ENCODE measurements around the gene CALML6. TPM values are rescaled to one million over a fixed set of nuclear protein-coding genes. Genes with fewer than 3 reads are reported as not detected.

CALML6 gene
- polyA plus RNA-seq, 3 donors, result 0.24 TPM; not detected in 2

DNA sequence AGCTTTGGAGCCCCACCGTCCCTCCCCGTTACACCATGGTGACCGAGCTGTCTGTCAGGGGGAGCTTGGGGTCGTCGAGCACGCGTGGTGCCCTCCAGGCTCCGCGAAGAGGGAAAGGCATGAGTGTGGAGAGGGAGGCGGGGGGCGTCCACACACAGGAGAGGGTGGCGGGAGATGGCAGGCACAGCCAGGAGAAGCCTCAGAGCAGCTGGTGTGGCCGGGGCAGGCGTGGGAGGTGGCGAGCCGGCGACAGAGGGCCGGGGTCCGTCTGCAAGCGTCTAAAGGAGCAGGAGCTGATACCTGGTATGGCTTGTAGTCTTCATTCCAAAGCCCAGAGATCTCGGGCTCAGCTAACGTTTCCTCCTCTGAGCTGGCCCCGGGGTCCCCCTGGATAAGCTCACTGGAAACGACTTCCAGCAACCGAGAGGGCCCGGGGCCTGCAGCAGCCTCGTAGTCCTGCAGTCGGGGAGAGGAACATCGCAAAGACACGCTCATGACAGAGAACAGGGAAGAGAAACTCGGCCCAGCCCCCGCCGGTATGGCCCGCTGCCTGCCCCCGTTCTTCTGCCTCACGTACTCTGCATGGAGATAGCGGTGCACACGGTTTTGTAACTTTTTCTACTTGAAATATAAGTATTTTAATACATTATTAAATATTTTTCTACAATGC is 51.1 kb downstream of the CALML6 start:
- H3K36me3 ChIP-seq (replicated peaks in 1 of 2; ENCODE audit: control insufficient read depth in 1 of 2, insufficient read depth in 2 of 2, low read length in 2 of 2), result no peaks in the 10 kb centered on the region
- WGBS (ENCODE audit: insufficient coverage), result 58% methylated on average over 31 of the region's 38 CpGs
- DNase-seq, result no peak
- H3K9me3 ChIP-seq (replicated peaks in 1 of 2; ENCODE audit: control insufficient read depth in 1 of 2, insufficient read depth in 1 of 2, low read length in 2 of 2), result peaks cover 0 to 4% of the 10 kb centered on the region in 2 donors
- no peak overlapping the region for H3K4me3 Mint-ChIP-seq
- H3K4me1 ChIP-seq (ENCODE audit: control insufficient read depth in 1 of 2, insufficient read depth in 2 of 2, low read length in 2 of 2), result peaks cover 0 to 2% of the 10 kb centered on the region in 2 donors
- H3K9ac ChIP-seq (ENCODE audit: insufficient read depth, low read length, poor library complexity, severe bottlenecking), result no peak overlapping the region
- H3K79me2 ChIP-seq (ENCODE audit: insufficient read depth, low read length), result no peaks in the 10 kb centered on the region
- H3K27ac Mint-ChIP-seq, result peak overlapping the region in 1 of 7 donors; percentile 46
- peaks cover 10 to 22% (median 21%) of the 10 kb centered on the region in 3 donors for H3K27me3 Mint-ChIP-seq (ENCODE audit: low read depth in 3 of 3)
- no peaks in the 10 kb centered on the region for H3K4me1 Mint-ChIP-seq
- TF ChIP-seq, protein P1, sequence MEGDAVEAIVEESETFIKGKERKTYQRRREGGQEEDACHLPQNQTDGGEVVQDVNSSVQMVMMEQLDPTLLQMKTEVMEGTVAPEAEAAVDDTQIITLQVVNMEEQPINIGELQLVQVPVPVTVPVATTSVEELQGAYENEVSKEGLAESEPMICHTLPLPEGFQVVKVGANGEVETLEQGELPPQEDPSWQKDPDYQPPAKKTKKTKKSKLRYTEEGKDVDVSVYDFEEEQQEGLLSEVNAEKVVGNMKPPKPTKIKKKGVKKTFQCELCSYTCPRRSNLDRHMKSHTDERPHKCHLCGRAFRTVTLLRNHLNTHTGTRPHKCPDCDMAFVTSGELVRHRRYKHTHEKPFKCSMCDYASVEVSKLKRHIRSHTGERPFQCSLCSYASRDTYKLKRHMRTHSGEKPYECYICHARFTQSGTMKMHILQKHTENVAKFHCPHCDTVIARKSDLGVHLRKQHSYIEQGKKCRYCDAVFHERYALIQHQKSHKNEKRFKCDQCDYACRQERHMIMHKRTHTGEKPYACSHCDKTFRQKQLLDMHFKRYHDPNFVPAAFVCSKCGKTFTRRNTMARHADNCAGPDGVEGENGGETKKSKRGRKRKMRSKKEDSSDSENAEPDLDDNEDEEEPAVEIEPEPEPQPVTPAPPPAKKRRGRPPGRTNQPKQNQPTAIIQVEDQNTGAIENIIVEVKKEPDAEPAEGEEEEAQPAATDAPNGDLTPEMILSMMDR (IDR thresholded peaks at IDR 0.05), result no peak
- H3K4me2 ChIP-seq (replicated peaks; ENCODE audit: extremely low read depth, low read length, poor library complexity, severe bottlenecking), result no peak overlapping the region
- H4K20me1 ChIP-seq (ENCODE audit: insufficient read depth, low read length), result no peaks in the 10 kb centered on the region
- H3K4me3 ChIP-seq (replicated peaks in 1 of 3; ENCODE audit: low read depth in 2 of 3, low read length in 3 of 3), result no peak overlapping the region
- peaks cover 0 to 3% of the 10 kb centered on the region in 2 donors for H3K27me3 ChIP-seq (ENCODE audit: control insufficient read depth in 2 of 2, insufficient read depth in 2 of 2, low read length in 2 of 2)
- no peak overlapping the region for H2AFZ ChIP-seq (ENCODE audit: insufficient read depth, low read depth, low read length, poor library complexity, severe bottlenecking)
- H3K9me3 Mint-ChIP-seq, result peaks cover 0 to 9% (median 3%) of the 10 kb centered on the region in 7 donors
- H3K27ac ChIP-seq (ENCODE audit: low read depth in 1 of 2, low read length in 2 of 2), result no peak overlapping the region
- H3K36me3 Mint-ChIP-seq, result no peaks in the 10 kb centered on the region
- intact Hi-C loops (cut with micrococcal nuclease), result no loop called here

Other genes with a start within 250 kb of the CALML6 start
- 10 to 100 TPM; 12.2 to 29.2 (median 17.7) TPM for gene SLC35E2B, start 222.5 kb upstream of the CALML6 start, polyA plus RNA-seq
- 10 to 100 TPM in 2 of 3 donors, 1 to 10 TPM in 1; 4.4 to 80.1 (median 13.3) TPM for gene CDK11A, start 190.9 kb upstream of the CALML6 start, polyA plus RNA-seq
- gene NADK, start 136.8 kb upstream of the CALML6 start, polyA plus RNA-seq, result 100 to 1,000 TPM; 175 to 425 (median 235) TPM
- gene GNB1, start 24.2 kb upstream of the CALML6 start, polyA plus RNA-seq, result 100 to 1,000 TPM in 2 of 3 donors, 10 to 100 TPM in 1; 41.9 to 357 (median 111) TPM
- gene TMEM52, start 4.0 kb downstream of the CALML6 start, polyA plus RNA-seq, result 1 to 10 TPM in 1 of 3 donors, not detected in 2; 2.3 TPM
- not detected for gene CFAP74, start 88.5 kb downstream of the CALML6 start, polyA plus RNA-seq
- not detected for gene GABRD, start 104.1 kb downstream of the CALML6 start, polyA plus RNA-seq
- gene PRKCZ, start 135.2 kb downstream of the CALML6 start, polyA plus RNA-seq, result 1 to 10 TPM in 2 of 3 donors, under 1 TPM in 1; 0.74 to 1.9 (median 1.4) TPM

Measured in CD14-positive monocyte (primary cell).